Thyroid gland (tissue), 4 donors: ENCODE data around the gene NUP62. TPM values are rescaled to one million over a fixed set of nuclear protein-coding genes. Genes with fewer than 3 reads are reported as not detected.
A peak's percentile ranks its signal among the peaks of the same experiment; 100 is the strongest.

Source experiments
- DNase-seq, 2 donors: peaks; one replicate each; pipeline ENCODE4 v3.0.0-alpha.2; 2019
- H3K27ac ChIP-seq, 3 donors: fragments of 200-600 bp; sonication (generic); 1 replicate in 2 of 3; 2 replicates in 1 of 3; pipeline ENCODE4 v1.5.1; 2016 to 2019; ENCODE audit warnings: mild to moderate bottlenecking in 1 of 3, moderate library complexity in 1 of 3
- H3K27me3 ChIP-seq: fragments of 200-600 bp; sonication (generic); one replicate; pipeline ENCODE4 v1.5.1; 2019
- H3K36me3 ChIP-seq, 2 donors: fragments of 200-600 bp; sonication (generic); one replicate each; pipeline ENCODE4 v1.5.1; 2016 to 2019
- H3K4me1 ChIP-seq, 2 donors: fragments of 200-600 bp; sonication (generic); one replicate each; pipeline ENCODE4 v1.5.1; 2017 to 2019
- H3K4me3 ChIP-seq, 3 donors: fragments of 200-600 bp; sonication (generic); replicated peaks in 1 of 3; 1 replicate in 2 of 3; 2 replicates in 1 of 3; pipeline ENCODE4 v1.5.1; 2016; ENCODE audit warnings: mild to moderate bottlenecking in 1 of 3
- H3K9me3 ChIP-seq: fragments of 200-600 bp; sonication (generic); one replicate; pipeline ENCODE4 v1.5.1; 2017
- CTCF ChIP-seq, 6 experiments: fragments of 200-600 bp in 3 of 6; fragments of 450-650 bp in 3 of 6; sonication (generic) in 3 of 6; IDR thresholded peaks; one replicate each; pipeline ENCODE4 v1.5.1; 2016 to 2019; ENCODE audit warnings: antibody characterized with exemption in 6 of 6, mild to moderate bottlenecking in 2 of 6, inconsistent platforms in 1 of 6, moderate library complexity in 1 of 6
- POLR2A ChIP-seq, 2 donors: fragments of 450-650 bp; IDR thresholded peaks; one replicate each; pipeline ENCODE4 v1.6.1; 2017; ENCODE audit warnings: antibody characterized with exemption in 2 of 2, mild to moderate bottlenecking in 2 of 2, moderate library complexity in 1 of 2
- WGBS, 2 donors: methylation state at CpG; one replicate each; pipeline ENCODE4 v1.1.5; 2017; 5-methylcytosine and 5-hydroxymethylcytosine counted together
- intact Hi-C: fragments of 100-400 bp; cut with DNase I; formaldehyde crosslinking; loops from one replicate; pipeline ENCODE4 v1.15.1; 2023
- total RNA-seq, 4 donors: library from RNA; depleted of rRNA; stranded (reverse); fragments of >200 nt; gene quantifications; one replicate each; pipeline ENCODE4 v1.2.3, GENCODE V29; 2016

Gene NUP62
- total RNA-seq, 4 donors from 2014 or later = 27.5 to 32.3 (median 30.5) TPM

DNA sequence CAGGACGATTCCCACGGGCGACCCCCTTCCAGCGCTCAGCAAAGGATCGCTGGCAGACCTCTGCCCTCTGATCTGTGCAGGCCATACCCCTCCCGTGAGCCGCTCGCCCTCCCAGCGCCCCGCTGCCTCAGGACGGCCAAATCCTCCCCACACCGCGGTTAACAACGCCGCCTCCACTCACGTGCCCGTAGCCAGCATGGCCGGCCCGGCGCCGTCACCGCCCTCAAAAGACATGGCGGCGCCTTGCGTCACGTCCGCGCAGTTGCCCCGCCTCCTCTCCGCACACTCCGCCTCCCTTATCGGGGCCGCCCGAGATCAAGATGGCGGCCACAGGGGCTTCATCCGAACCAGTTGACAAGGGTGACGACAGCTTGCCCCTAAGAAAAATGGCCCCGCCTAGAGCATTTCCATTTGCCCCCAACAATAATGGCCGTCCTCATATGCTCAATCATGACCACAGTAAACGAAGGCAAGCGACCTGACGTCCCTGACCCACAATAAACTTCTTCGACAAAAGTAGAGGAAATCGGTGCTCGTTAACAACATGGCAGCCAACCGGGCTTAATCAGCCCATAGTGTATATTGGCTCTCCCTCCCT lies 52.8 kb downstream of the NUP62 start:
- Histone ChIP-seq H3K4me3 (peak overlapping the region; percentile 65 to 99 (median 96)), H3K36me3 (peaks cover 15 to 23% of the 10 kb centered on the region in 2 donors), H3K27ac (peak overlapping the region; percentile 98 to 100 (median 98)), H3K27me3 (no peaks in the 10 kb centered on the region), H3K4me1 (peaks cover 15 to 19% of the 10 kb centered on the region in 2 donors), H3K9me3 (no peaks in the 10 kb centered on the region)
- peak; percentile 98 to 99 for DNase-seq
- TF ChIP-seq POLR2A (IDR thresholded peaks at IDR 0.05) (peak in 1 of 2 donors; percentile 41), CTCF (IDR thresholded peaks at IDR 0.05) (no peak)
- 1% methylated on average over 11 to 16 of the region's 46 CpGs for WGBS, 2 donors
- intact Hi-C loops = loop anchor here (10.0 kb wide), 1 partner anchor 112 kb away; the partner anchor contains the start of genes AP2A1 and TSKS

- no peaks in the 10 kb centered on the region for H3K9me3 ChIP-seq
Observed at GRCh38 chr19:49875857-49876421, 53.4 kb downstream of the NUP62 start.

DNA sequence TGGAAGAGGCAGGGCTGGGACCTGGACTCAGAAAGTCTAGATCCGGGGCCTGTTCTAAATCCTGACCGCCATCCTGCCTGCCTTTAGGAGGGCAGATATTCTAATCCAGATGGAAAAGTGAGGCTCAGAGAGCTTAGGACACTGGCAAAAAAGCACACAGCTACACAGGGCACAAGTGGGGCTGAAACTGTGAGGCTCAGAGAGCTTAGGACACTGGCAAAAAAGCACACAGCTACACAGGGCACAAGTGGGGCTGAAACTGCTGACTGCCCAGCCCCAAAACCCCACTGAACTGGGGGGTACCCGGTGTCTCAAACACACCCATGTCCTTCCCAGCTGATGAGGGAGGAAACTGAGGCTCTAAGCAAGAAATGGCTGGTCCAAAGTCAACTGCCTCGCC lies 54.1 kb downstream of the NUP62 start:
- intact Hi-C loops = loop anchor here (10.0 kb wide), 1 partner anchor 110 kb away; the partner anchor contains the start of genes AP2A1 and TSKS
- peaks cover 9 to 12% of the 10 kb centered on the region in 2 donors for H3K36me3 ChIP-seq
- DNase-seq = no peak
- peaks cover 19 to 29% of the 10 kb centered on the region in 2 donors for H3K4me1 ChIP-seq
- peak overlapping the region in 1 of 3 donors; percentile 96 for H3K4me3 ChIP-seq
- no peak for TF ChIP-seq POLR2A (IDR thresholded peaks at IDR 0.05)
- TF ChIP-seq CTCF (IDR thresholded peaks at IDR 0.05) = no peak
- WGBS, 2 donors = 85 to 86% methylated on average over 4 of the region's 4 CpGs
- H3K27ac ChIP-seq = peak overlapping the region in 2 of 3 donors; percentile 98 to 100
- H3K9me3 ChIP-seq = no peaks in the 10 kb centered on the region
- H3K27me3 ChIP-seq = no peaks in the 10 kb centered on the region

More at GRCh38 chr19:49875857-49876421, 53.4 kb downstream of the NUP62 start:
- 0% methylated on average over 8 to 27 of the region's 28 CpGs for WGBS, 2 donors
- H3K36me3 ChIP-seq = peaks cover 15 to 20% of the 10 kb centered on the region in 2 donors
- H3K4me1 ChIP-seq = peaks cover 15 to 21% of the 10 kb centered on the region in 2 donors
- peak; percentile 45 to 48 for DNase-seq
- no peak for TF ChIP-seq POLR2A (IDR thresholded peaks at IDR 0.05)
- no peak for TF ChIP-seq CTCF (IDR thresholded peaks at IDR 0.05)
- H3K27ac ChIP-seq = peak overlapping the region; percentile 98 to 100 (median 98)
- intact Hi-C loops = loop anchor here (10.0 kb wide), 1 partner anchor 111 kb away; the partner anchor contains the start of genes AP2A1 and TSKS
- H3K27me3 ChIP-seq = no peaks in the 10 kb centered on the region
- H3K4me3 ChIP-seq = peak overlapping the region; percentile 65 to 99 (median 96)

- no peaks in the 10 kb centered on the region for H3K9me3 ChIP-seq
- no peak overlapping the region for H3K4me3 ChIP-seq
- no peak for DNase-seq
- no peaks in the 10 kb centered on the region for H3K27me3 ChIP-seq
- H3K4me1 ChIP-seq = peaks cover 22 to 32% of the 10 kb centered on the region in 2 donors
- H3K36me3 ChIP-seq = peaks cover 7 to 8% of the 10 kb centered on the region in 2 donors
- TF ChIP-seq CTCF (IDR thresholded peaks at IDR 0.05) (no peak), POLR2A (IDR thresholded peaks at IDR 0.05) (no peak)
- intact Hi-C loops = loop anchor here (10.0 kb wide), 1 partner anchor 110 kb away; the partner anchor contains the start of genes AP2A1 and TSKS
- WGBS, 2 donors = 95% methylated on average over 11 of the region's 11 CpGs
- no peak overlapping the region for H3K27ac ChIP-seq
Observed at GRCh38 chr19:49874503-49875157, 54.7 kb downstream of the NUP62 start.
